Kidney (tissue), 14 donors: ENCODE results near the gene CPED1. TPM values are rescaled to one million over a fixed set of nuclear protein-coding genes. Genes with fewer than 3 reads are reported as not detected.

Source experiments
- DNase-seq, 5 donors: peaks; one replicate each; pipeline ENCODE4 v3.0.0-alpha.2; 2013 to 2020
- FAIRE-seq: peaks from 2 replicates; lab custom pipeline; 2012; peaks lifted over from hg19 to GRCh38; lab: Jason Lieb, UNC
- H3K27ac ChIP-seq, 2 donors: one replicate each; pipeline ENCODE4 v1.7.0; 2013; ENCODE audit warnings: low read depth in 2 of 2, low read length in 2 of 2, inconsistent platforms in 1 of 2
- H3K27me3 ChIP-seq: one replicate; pipeline ENCODE4 v1.7.1; 2013; ENCODE audit warnings: low read length, inconsistent platforms; ENCODE audit not compliant: control insufficient read depth, insufficient read depth
- H3K36me3 ChIP-seq, 3 donors: one replicate each; pipeline versions ENCODE4 v1.7.0 to v1.7.1; 2013; ENCODE audit warnings: low read length in 3 of 3, control low read depth in 1 of 3, inconsistent platforms in 1 of 3; ENCODE audit not compliant: insufficient read depth in 3 of 3, control insufficient read depth in 2 of 3
- H3K4me1 ChIP-seq, 3 donors: one replicate each; pipeline versions ENCODE4 v1.7.0 to v1.7.1; 2013; ENCODE audit warnings: low read length in 3 of 3, inconsistent platforms in 1 of 3, low read depth in 1 of 3; ENCODE audit not compliant: control insufficient read depth in 2 of 3, insufficient read depth in 2 of 3
- H3K4me3 ChIP-seq, 3 donors: one replicate each; pipeline versions ENCODE4 v1.7.0 to v1.8.1; 2013; ENCODE audit warnings: low read length in 3 of 3, control low read depth in 1 of 3, inconsistent platforms in 1 of 3
- H3K9ac ChIP-seq, 3 donors: one replicate each; pipeline versions ENCODE4 v1.7.0 to v1.7.1; 2013; ENCODE audit warnings: low read length in 3 of 3, control low read depth in 1 of 3, inconsistent platforms in 1 of 3
- H3K9me3 ChIP-seq, 3 donors: one replicate each; pipeline versions ENCODE4 v1.7.0 to v1.7.1; 2013; ENCODE audit warnings: low read length in 3 of 3, control low read depth in 1 of 3, inconsistent platforms in 1 of 3; ENCODE audit not compliant: control insufficient read depth in 2 of 3, insufficient read depth in 1 of 3
- intact Hi-C: fragments of 100-400 bp; cut with DNase I; formaldehyde crosslinking; loops from one replicate; pipeline ENCODE4 v1.11.1; 2022
- polyA plus RNA-seq: library from polyadenylated mRNA; stranded (reverse); fragments of 350-450 nt; fragmentation: Illumina TruSeq; extraction: RNeasy Lipid Tissue Mini Kit (QIAGEN cat#74804); gene quantifications from one replicate; pipeline ENCODE4 v1.2.3, GENCODE V29; 2014; ENCODE audit warnings: low read depth, low replicate concordance; ENCODE audit not compliant: insufficient read depth
- total RNA-seq: library from RNA; stranded (reverse); fragmentation: NEBNext Ultra II Directional; extraction: Animal tissue kit (Norgen Biotek cat#: 25700); gene quantifications from one replicate; pipeline ENCODE4 v1.2.1, GENCODE V29; 2021
- TF ChIP-seq, protein P1 (sequence below): IDR thresholded peaks from 3 replicates; pipeline ENCODE4 v1.5.1; 2012; ENCODE audit warnings: mild to moderate bottlenecking, moderate library complexity, borderline replicate concordance; ENCODE audit not compliant: insufficient read depth; ENCODE audit errors: extremely low read depth
- donor health status: control.
- donor health status: control.
- donor health status: control.
- donor health status: control.
- donor health status: control.
- donor health status: DM: yes; HTN: yes; CAD: no.
- donor health status: Normal renal cell carcinoma (clear cell type).

The CPED1 gene
- total and polyA plus RNA-seq, 2 donors from 2014 or later: 2.9 to 16.9 TPM

DNA sequence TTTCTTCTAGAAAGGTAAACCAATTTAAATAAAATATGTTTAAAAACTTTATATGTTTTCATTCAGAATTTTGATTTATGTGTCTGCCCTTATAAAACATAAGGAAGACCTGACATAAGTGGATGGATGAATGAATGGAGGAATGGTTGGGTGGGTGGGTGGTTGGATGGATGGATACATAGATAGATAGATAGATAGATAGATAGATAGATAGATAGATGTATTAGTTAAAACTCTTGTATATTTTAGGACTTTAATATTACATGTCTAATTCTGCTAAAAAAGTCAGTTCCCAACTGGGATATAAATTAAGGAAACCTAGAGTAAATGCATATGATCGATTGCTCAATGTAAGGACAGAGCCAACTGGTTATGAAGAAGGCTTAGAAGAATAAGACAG, 184.0 kb downstream of the CPED1 start:
- FAIRE-seq (no peak), DNase-seq (no peak)
- TF ChIP-seq, protein P1, sequence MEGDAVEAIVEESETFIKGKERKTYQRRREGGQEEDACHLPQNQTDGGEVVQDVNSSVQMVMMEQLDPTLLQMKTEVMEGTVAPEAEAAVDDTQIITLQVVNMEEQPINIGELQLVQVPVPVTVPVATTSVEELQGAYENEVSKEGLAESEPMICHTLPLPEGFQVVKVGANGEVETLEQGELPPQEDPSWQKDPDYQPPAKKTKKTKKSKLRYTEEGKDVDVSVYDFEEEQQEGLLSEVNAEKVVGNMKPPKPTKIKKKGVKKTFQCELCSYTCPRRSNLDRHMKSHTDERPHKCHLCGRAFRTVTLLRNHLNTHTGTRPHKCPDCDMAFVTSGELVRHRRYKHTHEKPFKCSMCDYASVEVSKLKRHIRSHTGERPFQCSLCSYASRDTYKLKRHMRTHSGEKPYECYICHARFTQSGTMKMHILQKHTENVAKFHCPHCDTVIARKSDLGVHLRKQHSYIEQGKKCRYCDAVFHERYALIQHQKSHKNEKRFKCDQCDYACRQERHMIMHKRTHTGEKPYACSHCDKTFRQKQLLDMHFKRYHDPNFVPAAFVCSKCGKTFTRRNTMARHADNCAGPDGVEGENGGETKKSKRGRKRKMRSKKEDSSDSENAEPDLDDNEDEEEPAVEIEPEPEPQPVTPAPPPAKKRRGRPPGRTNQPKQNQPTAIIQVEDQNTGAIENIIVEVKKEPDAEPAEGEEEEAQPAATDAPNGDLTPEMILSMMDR: no peak
- no peaks in the 10 kb centered on the region for H3K9me3 ChIP-seq
- no peak overlapping the region for H3K27ac ChIP-seq
- no peaks in the 10 kb centered on the region for H3K4me1 ChIP-seq
- no peaks in the 10 kb centered on the region for H3K27me3 ChIP-seq
- intact Hi-C loops: no loop called here
- H3K4me3 ChIP-seq: no peak overlapping the region
- no peak overlapping the region for H3K9ac ChIP-seq
- H3K36me3 ChIP-seq: no peaks in the 10 kb centered on the region

DNA sequence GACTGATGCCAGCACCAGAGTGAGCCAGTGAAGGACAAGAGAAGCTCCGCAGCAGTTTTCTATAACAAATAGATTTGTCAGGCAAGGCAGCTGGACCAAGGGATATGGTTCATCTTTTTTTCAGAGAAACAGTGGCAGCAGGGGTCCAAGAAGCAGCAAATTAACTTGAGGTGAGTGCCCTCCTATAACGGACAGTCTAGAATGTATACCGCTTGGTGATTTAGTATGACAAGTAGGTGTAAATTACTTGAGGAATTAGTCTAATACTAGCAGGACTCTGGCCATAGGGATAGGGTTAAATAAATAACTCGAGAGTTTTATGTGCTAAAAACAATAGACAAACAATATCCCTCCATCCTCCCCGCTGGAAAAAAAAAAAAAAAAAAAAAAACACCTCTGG, 187.3 kb downstream of the CPED1 start:
- no peaks in the 10 kb centered on the region for H3K36me3 ChIP-seq
- H3K27ac ChIP-seq: no peak overlapping the region
- no peaks in the 10 kb centered on the region for H3K27me3 ChIP-seq
- no peaks in the 10 kb centered on the region for H3K9me3 ChIP-seq
- no peak overlapping the region for H3K9ac ChIP-seq
- intact Hi-C loops: no loop called here
- TF ChIP-seq, protein P1: no peak
- H3K4me3 ChIP-seq: no peak overlapping the region
- H3K4me1 ChIP-seq: no peaks in the 10 kb centered on the region
- no peak for FAIRE-seq
- peak in 2 of 5 donors; percentile 61 to 63 for DNase-seq

DNA sequence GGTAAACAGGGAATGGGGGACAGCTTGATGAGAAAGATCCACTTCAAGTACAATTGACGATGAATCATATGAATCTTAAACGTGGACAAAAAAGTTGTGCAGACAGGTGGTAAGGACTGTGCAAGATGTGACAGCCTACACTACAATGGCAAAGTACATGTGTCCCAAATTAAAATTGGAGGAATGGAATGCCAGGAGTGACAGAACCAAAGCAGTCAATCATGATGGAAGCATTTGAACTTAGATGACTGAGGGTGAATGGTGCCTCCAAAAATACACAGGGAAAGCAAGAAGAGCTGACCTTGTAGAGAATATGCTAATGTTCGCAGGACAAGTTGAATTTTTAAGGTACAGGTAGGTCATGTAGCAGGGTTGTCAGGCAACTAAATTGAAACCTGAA, 189.9 kb downstream of the CPED1 start:
- Histone ChIP-seq H3K36me3 (no peaks in the 10 kb centered on the region), H3K27ac (no peak overlapping the region), H3K4me1 (no peaks in the 10 kb centered on the region), H3K9me3 (no peaks in the 10 kb centered on the region), H3K27me3 (no peaks in the 10 kb centered on the region), H3K9ac (no peak overlapping the region), H3K4me3 (no peak overlapping the region)
- TF ChIP-seq, protein P1: no peak
- FAIRE-seq: no peak
- intact Hi-C loops: no loop called here
- DNase-seq: no peak

DNA sequence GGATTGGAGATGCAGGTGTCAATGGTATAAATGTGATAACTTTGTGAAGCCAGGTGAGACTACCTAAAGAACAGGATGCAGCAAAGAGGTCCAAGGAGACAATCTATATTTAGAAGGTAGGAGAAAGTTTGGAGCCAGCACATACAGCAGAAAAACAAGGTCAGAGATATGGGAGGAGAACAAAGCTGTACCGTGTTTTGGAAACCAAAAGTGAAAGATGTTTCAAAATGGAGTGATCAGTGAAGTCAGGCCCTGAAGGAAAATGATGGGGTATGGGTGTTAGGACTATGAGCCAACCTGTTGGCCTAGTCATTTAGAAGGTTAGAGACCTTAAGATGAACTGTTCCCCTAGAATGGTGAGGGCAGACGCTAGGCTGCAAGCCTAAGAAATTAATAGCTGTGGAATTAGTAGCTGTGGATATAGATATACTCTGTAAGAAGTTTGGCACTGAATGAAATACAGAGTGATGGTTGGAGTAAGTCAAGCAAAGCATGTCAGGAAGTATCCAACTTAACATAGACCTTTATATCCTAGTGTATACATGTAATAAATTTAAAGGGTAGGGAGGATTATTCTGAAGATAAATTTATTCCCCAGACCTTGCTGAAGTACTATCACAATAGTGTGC, 190.5 kb downstream of the CPED1 start:
- no peak overlapping the region for H3K9ac ChIP-seq
- TF ChIP-seq, protein P1: no peak
- no peaks in the 10 kb centered on the region for H3K36me3 ChIP-seq
- FAIRE-seq (no peak), DNase-seq (no peak)
- H3K4me1 ChIP-seq: no peaks in the 10 kb centered on the region
- no peak overlapping the region for H3K27ac ChIP-seq
- no peak overlapping the region for H3K4me3 ChIP-seq
- intact Hi-C loops: no loop called here
- no peaks in the 10 kb centered on the region for H3K27me3 ChIP-seq
- no peaks in the 10 kb centered on the region for H3K9me3 ChIP-seq
